A549 (cell line): ENCODE measurements around the gene PMM2.
"Not testable (repeated sequence)": the region's sequence is repeated elsewhere in the genome, so short reads cannot be mapped to it uniquely, and the experiment has no call there.

Experiments used
- CHD2 ChIP-seq: fragments of 150-350 bp; IDR thresholded peaks from 2 replicates; pipeline ENCODE4 v1.6.1; 2014; ENCODE audit warnings: low read length; ENCODE audit not compliant: partially characterized antibody
- CHD4 ChIP-seq: fragments of 200-600 bp; sonication (generic); IDR thresholded peaks from 2 replicates; pipeline ENCODE4 v1.6.1; 2016; ENCODE audit warnings: antibody characterized with exemption, mild to moderate bottlenecking, borderline replicate concordance
- EP300 ChIP-seq, 2 experiments: fragments of >200 bp; sonication (Bioruptor Twin); formaldehyde crosslinking; IDR thresholded peaks; 2 replicates in 1 of 2; 3 replicates in 1 of 2; pipeline ENCODE4 v1.6.1; 2016 to 2017
- ESRRA ChIP-seq: fragments of 150-350 bp; IDR thresholded peaks from 2 replicates; pipeline ENCODE4 v1.6.1; 2014; ENCODE audit warnings: mild to moderate bottlenecking, low read length, borderline replicate concordance
- GATA3 ChIP-seq: IDR thresholded peaks from 2 replicates; pipeline ENCODE4 v1.6.1; 2012; ENCODE audit warnings: borderline replicate concordance
- HDAC2 ChIP-seq: fragments of 200-600 bp; sonication (generic); IDR thresholded peaks from 2 replicates; pipeline ENCODE4 v1.6.1; 2016
- MAFK ChIP-seq: fragments of 450-650 bp; IDR thresholded peaks from 2 replicates; pipeline ENCODE4 v1.6.1; 2014; ENCODE audit not compliant: partially characterized antibody
- POLR2A ChIP-seq: IDR thresholded peaks from 2 replicates; pipeline ENCODE4 v1.6.1; 2012; ENCODE audit warnings: mild to moderate bottlenecking, low read length
- RARB ChIP-seq: fragments of 250-450 bp; sonication (Bioruptor Pico); IDR thresholded peaks from 2 replicates; pipeline ENCODE4 v1.8.0; 2021; ENCODE audit warnings: mild to moderate bottlenecking, moderate library complexity
- TF ChIP-seq, protein P1 (sequence below): fragments of >200 bp; sonication (Bioruptor Twin); formaldehyde crosslinking; IDR thresholded peaks from 3 replicates; pipeline ENCODE4 v1.5.1; 2016

GRCh38 chr16:8748944-8749343 is 48.7 kb upstream of the PMM2 start:
- not testable (repeated sequence) for TF ChIP-seq RARB; ESRRA; CHD4; POLR2A; GATA3; CHD2; EP300 (IDR thresholded peaks at IDR 0.05); HDAC2; MAFK
- TF ChIP-seq, protein P1, sequence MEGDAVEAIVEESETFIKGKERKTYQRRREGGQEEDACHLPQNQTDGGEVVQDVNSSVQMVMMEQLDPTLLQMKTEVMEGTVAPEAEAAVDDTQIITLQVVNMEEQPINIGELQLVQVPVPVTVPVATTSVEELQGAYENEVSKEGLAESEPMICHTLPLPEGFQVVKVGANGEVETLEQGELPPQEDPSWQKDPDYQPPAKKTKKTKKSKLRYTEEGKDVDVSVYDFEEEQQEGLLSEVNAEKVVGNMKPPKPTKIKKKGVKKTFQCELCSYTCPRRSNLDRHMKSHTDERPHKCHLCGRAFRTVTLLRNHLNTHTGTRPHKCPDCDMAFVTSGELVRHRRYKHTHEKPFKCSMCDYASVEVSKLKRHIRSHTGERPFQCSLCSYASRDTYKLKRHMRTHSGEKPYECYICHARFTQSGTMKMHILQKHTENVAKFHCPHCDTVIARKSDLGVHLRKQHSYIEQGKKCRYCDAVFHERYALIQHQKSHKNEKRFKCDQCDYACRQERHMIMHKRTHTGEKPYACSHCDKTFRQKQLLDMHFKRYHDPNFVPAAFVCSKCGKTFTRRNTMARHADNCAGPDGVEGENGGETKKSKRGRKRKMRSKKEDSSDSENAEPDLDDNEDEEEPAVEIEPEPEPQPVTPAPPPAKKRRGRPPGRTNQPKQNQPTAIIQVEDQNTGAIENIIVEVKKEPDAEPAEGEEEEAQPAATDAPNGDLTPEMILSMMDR = not testable (repeated sequence)
